GM12892 (cell line): ENCODE data around the gene TSKU.

Source experiments
- POLR2A ChIP-seq: IDR thresholded peaks from 2 replicates; pipeline ENCODE4 v1.6.1; 2011; ENCODE audit warnings: low read depth, low read length, control low read depth
- POLR2AphosphoS5 ChIP-seq: IDR thresholded peaks from 2 replicates; pipeline ENCODE4 v1.6.1; 2011; ENCODE audit warnings: low read depth, low read length, control low read depth
- TAF1 ChIP-seq: IDR thresholded peaks from 2 replicates; pipeline ENCODE4 v1.6.1; 2011; ENCODE audit warnings: low read depth, mild to moderate bottlenecking, control low read depth, low read length, borderline replicate concordance

DNA sequence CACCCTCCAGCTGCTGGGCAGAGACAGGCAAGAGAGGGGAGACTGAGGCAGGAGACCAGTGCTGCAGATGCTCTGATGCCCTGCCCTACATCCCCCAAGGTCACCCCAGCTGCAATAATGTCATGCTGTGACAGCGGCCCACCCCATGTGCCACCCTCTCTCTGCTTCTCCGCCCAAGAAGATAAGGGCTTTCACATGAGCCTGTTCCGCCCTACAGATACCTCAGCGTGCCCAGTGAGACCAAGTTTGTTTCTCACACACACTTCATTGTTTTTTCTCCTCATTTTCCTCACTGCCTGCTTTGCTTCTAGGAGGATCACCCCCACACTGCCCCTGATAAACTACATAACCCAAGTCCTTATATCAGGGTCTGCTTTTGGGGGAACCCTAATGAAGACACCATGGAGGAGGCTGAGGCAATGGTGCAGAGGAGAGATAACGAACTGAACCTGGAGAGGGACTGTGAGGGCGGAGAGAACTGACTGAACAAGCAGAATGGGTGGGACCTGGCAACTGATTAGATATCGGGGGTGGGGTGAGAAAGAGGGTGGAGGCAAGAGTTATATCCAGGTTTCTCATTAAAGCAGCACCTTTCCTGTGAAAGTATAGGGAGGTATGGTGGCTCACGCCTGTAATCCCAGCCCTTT, 37.5 kb upstream of the TSKU start:
- TF ChIP-seq POLR2A (no peak), POLR2AphosphoS5 (no peak), TAF1 (no peak)
